Duodenal mucosa (tissue), 2 donors: Measurements from ENCODE around the gene SLC37A4.

Experiments used
- H3K27ac ChIP-seq: one replicate; pipeline ENCODE4 v1.7.0; 2013; ENCODE audit warnings: low read depth, low read length
- H3K27me3 ChIP-seq, 2 donors: one replicate each; pipeline ENCODE4 v1.7.0; 2013; ENCODE audit warnings: low read length in 2 of 2, control low read depth in 1 of 2; ENCODE audit not compliant: insufficient read depth in 2 of 2, control insufficient read depth in 1 of 2
- H3K36me3 ChIP-seq, 2 donors: one replicate each; pipeline ENCODE4 v1.7.0; 2013; ENCODE audit warnings: low read length in 2 of 2, control low read depth in 1 of 2; ENCODE audit not compliant: insufficient read depth in 2 of 2, control insufficient read depth in 1 of 2
- H3K4me1 ChIP-seq, 2 donors: one replicate each; pipeline ENCODE4 v1.7.0; 2013; ENCODE audit warnings: low read length in 2 of 2, control low read depth in 1 of 2; ENCODE audit not compliant: insufficient read depth in 2 of 2, control insufficient read depth in 1 of 2
- H3K4me3 ChIP-seq, 2 donors: one replicate each; pipeline ENCODE4 v1.7.0; 2013; ENCODE audit warnings: low read length in 2 of 2, low read depth in 1 of 2
- H3K9ac ChIP-seq, 2 donors: one replicate each; pipeline ENCODE4 v1.7.0; 2013; ENCODE audit warnings: low read length in 2 of 2, low read depth in 1 of 2
- H3K9me3 ChIP-seq, 2 donors: one replicate each; pipeline ENCODE4 v1.7.0; 2013; ENCODE audit warnings: low read length in 2 of 2, control low read depth in 1 of 2; ENCODE audit not compliant: control insufficient read depth in 1 of 2

The SLC37A4 gene

DNA sequence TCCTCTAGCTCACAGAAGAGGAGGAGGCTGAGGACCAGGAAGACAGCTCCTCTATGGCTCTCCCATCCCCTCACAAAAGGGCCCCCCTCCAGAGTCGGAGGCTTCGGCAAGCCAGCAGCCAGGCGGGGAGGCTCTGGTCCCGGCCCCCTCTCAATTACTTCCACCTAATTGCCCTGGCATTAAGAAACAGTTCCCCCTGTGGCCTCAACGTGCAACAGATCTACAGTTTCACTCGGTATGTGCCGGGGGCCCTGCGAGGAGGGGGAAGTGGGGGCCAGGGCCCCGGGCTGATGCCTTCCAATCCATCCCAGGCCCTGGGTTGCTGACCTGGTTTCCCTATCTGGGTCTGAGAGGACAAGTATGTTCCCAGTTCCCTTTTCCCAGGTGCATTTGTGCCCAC lies 51.2 kb downstream of the SLC37A4 start:
- Histone ChIP-seq H3K36me3 (no peaks in the 10 kb centered on the region), H3K27me3 (peaks cover 0 to 3% of the 10 kb centered on the region in 2 donors), H3K4me1 (peaks cover 0 to 4% of the 10 kb centered on the region in 2 donors), H3K4me3 (no peak overlapping the region), H3K9me3 (no peaks in the 10 kb centered on the region), H3K9ac (no peak overlapping the region), H3K27ac (no peak overlapping the region)

DNA sequence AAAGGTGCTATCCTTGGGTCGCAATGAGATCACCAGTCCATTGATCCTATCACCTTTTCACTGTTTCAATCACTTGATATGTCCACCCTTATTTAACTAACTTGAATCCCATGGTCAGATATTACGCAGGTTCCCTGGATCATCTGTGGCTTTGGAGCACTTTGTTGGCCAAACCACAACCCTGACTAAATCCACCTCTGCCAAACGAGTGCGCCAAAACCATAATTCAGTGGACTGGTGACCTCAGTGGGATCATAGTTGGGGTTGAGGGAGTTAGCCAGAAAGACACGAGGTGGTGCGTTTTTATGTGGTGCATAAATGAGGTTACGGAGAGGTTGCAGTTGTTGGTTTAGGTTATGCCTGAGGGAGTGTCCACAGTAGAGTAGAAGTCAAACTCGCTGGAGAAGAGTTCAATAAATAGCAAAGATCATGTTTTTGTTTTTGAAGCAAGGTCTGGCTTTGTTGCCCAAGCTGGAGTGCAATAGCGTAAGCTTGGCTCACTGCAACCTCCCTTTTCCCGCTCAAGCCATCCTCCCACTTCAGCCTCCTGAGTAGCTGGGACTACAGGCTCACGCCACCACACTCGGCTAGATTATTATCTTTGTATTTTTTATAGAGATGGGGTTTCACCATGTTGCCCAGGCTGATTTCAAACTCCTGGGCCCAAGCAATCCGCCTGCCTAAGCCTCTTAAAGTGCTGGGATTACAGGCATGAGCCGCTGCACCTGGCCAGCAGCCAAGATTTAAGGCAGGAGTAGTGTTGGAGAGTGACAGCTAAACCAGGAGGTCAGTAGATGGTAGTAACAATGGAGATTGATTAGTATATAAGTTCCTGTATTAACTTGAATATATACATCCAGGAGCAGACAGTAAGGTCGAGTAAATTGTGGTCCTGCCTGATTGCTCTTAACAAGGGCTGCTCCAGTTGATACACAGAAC lies 54.6 kb downstream of the SLC37A4 start:
- H3K9me3 ChIP-seq = no peaks in the 10 kb centered on the region

More for the DNA sequence above, 54.6 kb downstream of the SLC37A4 start:
- Histone ChIP-seq H3K27ac (no peak overlapping the region), H3K4me1 (peaks cover 0 to 4% of the 10 kb centered on the region in 2 donors), H3K27me3 (peaks cover 0 to 3% of the 10 kb centered on the region in 2 donors), H3K36me3 (no peaks in the 10 kb centered on the region), H3K4me3 (no peak overlapping the region), H3K9ac (no peak overlapping the region)
